ENCODE results near the gene ODAD3. TPM values are rescaled to one million over a fixed set of nuclear protein-coding genes. Genes with fewer than 3 reads are reported as not detected.

Gene ODAD3
- total RNA-seq, 1 experiment from 2014 or later: 3.9 TPM

- Histone ChIP-seq H3K9me2 (replicated peaks; ENCODE audit: low read length) (no peaks in the 10 kb centered on the region), H4K20me1 (ENCODE audit: low read length) (no peaks in the 10 kb centered on the region), H3K36me3 (ENCODE audit: low read depth, low read length) (no peaks in the 10 kb centered on the region), H3K4me1 (ENCODE audit: insufficient read depth, low read length) (no peaks in the 10 kb centered on the region), H2AFZ (ENCODE audit: low read length) (no peak overlapping the region), H3K79me2 (ENCODE audit: low read length) (no peaks in the 10 kb centered on the region), H3K4me3 (ENCODE audit: low read length) (no peak overlapping the region), H3K9me3 (ENCODE audit: low read length) (no peaks in the 10 kb centered on the region), H3K27ac (ENCODE audit: low read length) (no peak overlapping the region), H3F3A (ENCODE audit: low read length, unreplicated experiment) (no peaks in the 10 kb centered on the region), H3K27me3 (ENCODE audit: low read length) (no peaks in the 10 kb centered on the region), H3K4me2 (ENCODE audit: low read length) (no peak overlapping the region), H3K9ac (ENCODE audit: low read length) (no peak overlapping the region)
- ATAC-seq: no peak
- no peak for DNase-seq
- BruUV-seq (replicated peaks): no TSS peak
- intact Hi-C loops (cut with micrococcal nuclease): no loop called here
- TF ChIP-seq EZH2 (IDR thresholded peaks at IDR 0.05; ENCODE audit: low read length, unreplicated experiment) (no peak), EZH2phosphoT487 (IDR thresholded peaks at IDR 0.05; ENCODE audit: borderline replicate concordance, low read length) (no peak), CTCF (conservative IDR thresholded peaks at IDR 0.05; ENCODE audit: low read depth, low read length) (no peak)
- ChIA-PET CTCF (no interaction called here), POLR2A (ENCODE audit: unreplicated experiment) (no interaction called here)
Measured at GRCh38 chr19:11465600-11465999, 30.7 kb upstream of the ODAD3 start.

- no peak overlapping the region for H3K4me2 ChIP-seq (ENCODE audit: low read length)
- TF ChIP-seq EZH2 (IDR thresholded peaks at IDR 0.05; ENCODE audit: low read length, unreplicated experiment): no peak
- TF ChIP-seq CTCF (conservative IDR thresholded peaks at IDR 0.05; ENCODE audit: low read depth, low read length): no peak
- TF ChIP-seq EZH2phosphoT487 (IDR thresholded peaks at IDR 0.05; ENCODE audit: borderline replicate concordance, low read length): no peak
- intact Hi-C loops (cut with micrococcal nuclease): no loop called here
- no TSS peak for BruUV-seq (replicated peaks)
- H3K4me1 ChIP-seq (ENCODE audit: insufficient read depth, low read length): no peaks in the 10 kb centered on the region
- H3K36me3 ChIP-seq (ENCODE audit: low read depth, low read length): no peaks in the 10 kb centered on the region
- POLR2A ChIA-PET (ENCODE audit: unreplicated experiment): no interaction called here
- H3F3A ChIP-seq (ENCODE audit: low read length, unreplicated experiment): no peaks in the 10 kb centered on the region
- H3K9me3 ChIP-seq (ENCODE audit: low read length): no peaks in the 10 kb centered on the region
- no peak overlapping the region for H3K4me3 ChIP-seq (ENCODE audit: low read length)
- no peaks in the 10 kb centered on the region for H3K27me3 ChIP-seq (ENCODE audit: low read length)
- H2AFZ ChIP-seq (ENCODE audit: low read length): no peak overlapping the region
- CTCF ChIA-PET: no interaction called here
- no peaks in the 10 kb centered on the region for H3K9me2 ChIP-seq (replicated peaks; ENCODE audit: low read length)
- ATAC-seq (no peak), DNase-seq (no peak)
- H3K9ac ChIP-seq (ENCODE audit: low read length): no peak overlapping the region
- H4K20me1 ChIP-seq (ENCODE audit: low read length): no peaks in the 10 kb centered on the region
- H3K27ac ChIP-seq (ENCODE audit: low read length): no peak overlapping the region
- no peaks in the 10 kb centered on the region for H3K79me2 ChIP-seq (ENCODE audit: low read length)
Measured at GRCh38 chr19:11464333-11465265, 29.7 kb upstream of the ODAD3 start.

GRCh38 chr19:11463391-11463790 is 28.5 kb upstream of the ODAD3 start:
- intact Hi-C loops (cut with micrococcal nuclease): no loop called here
- Histone ChIP-seq H3K27me3 (ENCODE audit: low read length) (no peaks in the 10 kb centered on the region), H3K27ac (ENCODE audit: low read length) (no peak overlapping the region), H3K36me3 (ENCODE audit: low read depth, low read length) (no peaks in the 10 kb centered on the region), H3K9me2 (replicated peaks; ENCODE audit: low read length) (no peaks in the 10 kb centered on the region), H3K4me3 (ENCODE audit: low read length) (no peak overlapping the region), H3K9me3 (ENCODE audit: low read length) (no peaks in the 10 kb centered on the region), H2AFZ (ENCODE audit: low read length) (no peak overlapping the region), H3K79me2 (ENCODE audit: low read length) (no peaks in the 10 kb centered on the region), H3F3A (ENCODE audit: low read length, unreplicated experiment) (no peaks in the 10 kb centered on the region), H3K9ac (ENCODE audit: low read length) (no peak overlapping the region), H3K4me2 (ENCODE audit: low read length) (no peak overlapping the region), H4K20me1 (ENCODE audit: low read length) (no peaks in the 10 kb centered on the region), H3K4me1 (ENCODE audit: insufficient read depth, low read length) (no peaks in the 10 kb centered on the region)
- TF ChIP-seq EZH2phosphoT487 (IDR thresholded peaks at IDR 0.05; ENCODE audit: borderline replicate concordance, low read length) (no peak), EZH2 (IDR thresholded peaks at IDR 0.05; ENCODE audit: low read length, unreplicated experiment) (no peak), CTCF (conservative IDR thresholded peaks at IDR 0.05; ENCODE audit: low read depth, low read length) (no peak)
- ATAC-seq (no peak), DNase-seq (no peak)
- ChIA-PET POLR2A (ENCODE audit: unreplicated experiment) (no interaction called here), CTCF (no interaction called here)
- BruUV-seq (replicated peaks): no TSS peak
